K562 (cell line): ENCODE data around the gene FAM120B. TPM values are rescaled to one million over a fixed set of nuclear protein-coding genes. Genes with fewer than 3 reads are reported as not detected.

Experiments
- ATAC-seq: fragments of 200-7000 bp; cut with Tn5 transposase; 3 replicates; pipeline ENCODE4 v1.9.1; 2020; ENCODE audit warnings: moderate library complexity
- BruUV-seq: library from RNA; stranded (reverse); fragments of 400-500 nt; replicated peaks from 2 replicates; lab custom pipeline; 2021; lab: Mats Ljungman, UMichigan
- CTCF ChIA-PET: fragments of 300-600 bp; formaldehyde crosslinking; extraction: SDS; loops from one replicate; lab custom pipeline; 2021; ENCODE audit warnings: low intra/inter-chr PET ratio; lab: Yijun Ruan, JAX
- POLR2A ChIA-PET: fragments of 300-600, 350-650 bp; sonication (Branson Sonifier 250); formaldehyde crosslinking; extraction: SDS; loops from one replicate; lab custom pipeline; 2021; ENCODE audit warnings: antibody characterized with exemption, inconsistent platforms; lab: Yijun Ruan, JAX
- DNase-seq, 4 experiments: peaks; one replicate each; pipeline versions ENCODE4 v3.0.0 to v3.0.0-alpha.2; 2011 to 2018; ENCODE audit warnings: low spot score in 3 of 4, mixed read lengths in 3 of 4; ENCODE audit errors: extremely low read depth in 1 of 4
- FAIRE-seq: peaks from 2 replicates; lab custom pipeline; 2011; peaks lifted over from hg19 to GRCh38; lab: Jason Lieb, UNC
- H2AFZ ChIP-seq: 2 replicates; pipeline ENCODE4 v1.6.0; 2011; ENCODE audit warnings: low read depth, low read length, control low read depth, inconsistent platforms
- H3K27ac ChIP-seq: fragments of 200-600 bp; 3 replicates; pipeline ENCODE4 v1.8.0; 2011; ENCODE audit warnings: low read depth, mild to moderate bottlenecking, control low read depth, inconsistent platforms, low read length, moderate library complexity, mixed read lengths; ENCODE audit errors: extremely low read depth
- H3K27me3 ChIP-seq, 2 experiments: fragments of 300-600 bp in 1 of 2; 2 replicates in 1 of 2; 3 replicates in 1 of 2; pipeline versions ENCODE4 v1.6.0 to v1.8.0; 2011; ENCODE audit warnings: inconsistent platforms in 2 of 2, low read length in 2 of 2, mild to moderate bottlenecking in 1 of 2, mixed read lengths in 1 of 2, moderate library complexity in 1 of 2; ENCODE audit not compliant: control insufficient read depth in 2 of 2, insufficient read depth in 2 of 2
- H3K36me3 ChIP-seq: fragments of 300-600 bp; 3 replicates; pipeline ENCODE4 v1.8.0; 2011; ENCODE audit warnings: mild to moderate bottlenecking, low read length, inconsistent platforms; ENCODE audit not compliant: control insufficient read depth, insufficient read depth
- H3K4me1 ChIP-seq, 2 experiments: fragments of 200-600 bp in 1 of 2; replicated peaks in 1 of 2; 2 replicates in 1 of 2; 3 replicates in 1 of 2; pipeline versions ENCODE4 v1.5.1 to v1.8.0; 2011; ENCODE audit warnings: inconsistent platforms in 2 of 2, low read length in 2 of 2, mild to moderate bottlenecking in 1 of 2, mixed read lengths in 1 of 2, moderate library complexity in 1 of 2; ENCODE audit not compliant: control insufficient read depth in 2 of 2, insufficient read depth in 2 of 2
- H3K4me2 ChIP-seq: 2 replicates; pipeline ENCODE4 v1.6.1; 2011; ENCODE audit warnings: low read length, control low read depth, inconsistent platforms, mixed read lengths; ENCODE audit not compliant: insufficient read depth
- H3K4me3 ChIP-seq: fragments of 200-600 bp; sonication (generic), shearing (Covaris generic); 2 replicates; pipeline ENCODE4 v1.5.1; 2016; ENCODE audit warnings: control low read depth, inconsistent platforms
- H3K79me2 ChIP-seq: fragments of 200-600 bp; 3 replicates; pipeline ENCODE4 v1.8.0; 2011; ENCODE audit warnings: low read length, inconsistent platforms; ENCODE audit not compliant: control insufficient read depth, insufficient read depth
- H3K9ac ChIP-seq, 2 experiments: 2 replicates each; pipeline versions ENCODE4 v1.6.0 to v1.6.1; 2011; ENCODE audit warnings: low read depth in 2 of 2, low read length in 2 of 2, control low read depth in 1 of 2, inconsistent platforms in 1 of 2, mild to moderate bottlenecking in 1 of 2, mixed read lengths in 1 of 2; ENCODE audit not compliant: insufficient read depth in 1 of 2
- H3K9me1 ChIP-seq: one replicate; pipeline ENCODE4 v1.6.0; 2011; ENCODE audit warnings: inconsistent platforms, mild to moderate bottlenecking, low read length, moderate library complexity; ENCODE audit not compliant: control insufficient read depth, insufficient read depth
- H3K9me3 ChIP-seq: replicated peaks from 2 replicates; pipeline ENCODE4 v1.5.1; 2011; ENCODE audit warnings: low read depth, low read length, inconsistent platforms; ENCODE audit not compliant: control insufficient read depth, insufficient read depth
- H4K20me1 ChIP-seq: replicated peaks from 2 replicates; pipeline ENCODE4 v1.6.1; 2011; ENCODE audit warnings: low read length, inconsistent platforms, mixed read lengths; ENCODE audit not compliant: control insufficient read depth, insufficient read depth
- ATF7 ChIP-seq: fragments of 450-650 bp; IDR thresholded peaks from 2 replicates; pipeline ENCODE4 v1.7.1; 2014; ENCODE audit warnings: mild to moderate bottlenecking, moderate library complexity
- CHCHD3 ChIP-seq: fragments of 250-450 bp; sonication (Bioruptor Pico); IDR thresholded peaks from 2 replicates; pipeline ENCODE4 v2.1.2; 2022; ENCODE audit warnings: mild to moderate bottlenecking
- HNRNPL ChIP-seq: fragments of 200-400 bp; formaldehyde crosslinking; IDR thresholded peaks from 2 replicates; pipeline ENCODE4 v1.6.1; 2017; ENCODE audit warnings: low read depth, mild to moderate bottlenecking, low read length
- KLF10 ChIP-seq: fragments of 250-450 bp; sonication (Bioruptor Pico); IDR thresholded peaks from 2 replicates; pipeline ENCODE4 v1.6.1; 2021; ENCODE audit warnings: matching md5 sums
- LCOR ChIP-seq: sonication (generic); formaldehyde crosslinking; IDR thresholded peaks from 2 replicates; pipeline ENCODE4 v1.8.0; 2022; ENCODE audit warnings: mild to moderate bottlenecking, missing genetic modification reagents
- MYBL2 ChIP-seq, 2 experiments: fragments of 450-650 bp in 1 of 2; sonication (generic) in 1 of 2; formaldehyde crosslinking in 1 of 2; IDR thresholded peaks; 2 replicates each; pipeline versions ENCODE4 v1.6.1 to v1.8.1; 2017 to 2022; ENCODE audit warnings: borderline replicate concordance in 1 of 2, inconsistent platforms in 1 of 2, low read depth in 1 of 2, mild to moderate bottlenecking in 1 of 2, missing genetic modification reagents in 1 of 2, moderate library complexity in 1 of 2
- MYC ChIP-seq, 2 experiments: fragments of 250-450 bp in 1 of 2; sonication (Bioruptor Pico) in 1 of 2; IDR thresholded peaks; 2 replicates each; pipeline versions ENCODE4 v1.5.1 to v1.6.1; 2012 to 2021; ENCODE audit warnings: low read depth in 2 of 2, borderline replicate concordance in 1 of 2, improper control_type of control experiment in 1 of 2, low read length in 1 of 2, mild to moderate bottlenecking in 1 of 2, moderate library complexity in 1 of 2
- PML ChIP-seq: IDR thresholded peaks from 2 replicates; pipeline ENCODE4 v1.6.1; 2012; ENCODE audit warnings: low read length, inconsistent platforms
- TCF7L2 ChIP-seq: fragments of 150-350 bp; IDR thresholded peaks from 2 replicates; pipeline ENCODE4 v1.6.1; 2016; ENCODE audit warnings: low read depth, mild to moderate bottlenecking, low read length, moderate library complexity
- U2AF2 ChIP-seq: fragments of 200-400 bp; formaldehyde crosslinking; optimal IDR thresholded peaks from 2 replicates; pipeline ENCODE3; 2017; ENCODE audit warnings: low read depth, mild to moderate bottlenecking, low read length
- ZNF124 ChIP-seq: sonication (generic); formaldehyde crosslinking; IDR thresholded peaks from 2 replicates; pipeline ENCODE4 v1.8.1; 2022; ENCODE audit warnings: missing genetic modification reagents
- ZNF133 ChIP-seq: fragments of 250-450 bp; sonication (Bioruptor Pico); IDR thresholded peaks from 2 replicates; pipeline ENCODE4 v1.4.0; 2020; ENCODE audit warnings: mild to moderate bottlenecking
- ZNF431 ChIP-seq: sonication (generic); formaldehyde crosslinking; IDR thresholded peaks from 2 replicates; pipeline ENCODE4 v1.8.0; 2022; ENCODE audit warnings: mild to moderate bottlenecking, missing genetic modification reagents
- WGBS: fragments of 100-300 bp; shearing (Covaris generic); methylation state at CpG from one replicate; pipeline ENCODE4 v1.1.6; 2016; ENCODE audit warnings: low coverage, mixed read lengths; ENCODE audit not compliant: insufficient coverage; ENCODE audit errors: missing lambda C conversion rate; 5-methylcytosine and 5-hydroxymethylcytosine counted together
- in situ Hi-C: fragments of 300-500 bp; cut with MboI; formaldehyde crosslinking; loops from 4 replicates; pipeline ENCODE4 v1.15.0; 2018; ENCODE audit warnings: inconsistent platforms, mixed read lengths
- intact Hi-C: fragments of 100-400 bp; cut with micrococcal nuclease; formaldehyde crosslinking; loops from 2 replicates; pipeline ENCODE4 v1.14.2; 2022
- polyA plus RNA-seq, 8 experiments: library from polyadenylated mRNA; depleted of rRNA in 4 of 8; stranded (reverse) in 5 of 8; unstranded in 3 of 8; fragments of >200 nt; fragmentation: Nextera tagmentation in 2 of 8; fragmentation: Illumina TruSeq in 1 of 8; extraction: Ambion mirVana in 2 of 8; extraction: Trizol in 1 of 8; gene quantifications; 2 replicates each; pipeline versions ENCODE4 v1.2.1 to v1.2.3, GENCODE V29; 2011 to 2014; ENCODE audit warnings: inconsistent platforms in 1 of 8, missing spikeins in 1 of 8
- total RNA-seq, 7 experiments: library from RNA; depleted of rRNA in 6 of 7; stranded (reverse); fragments of >200 nt in 6 of 7; fragmentation: Illumina TruSeq in 2 of 7; extraction: Trizol in 2 of 7; gene quantifications; 2 replicates each; pipeline versions ENCODE4 v1.2.1 to v1.2.3, GENCODE V29; 2011 to 2021; ENCODE audit warnings: low replicate concordance in 1 of 7
- TF ChIP-seq, protein P1 (sequence below): fragments of 450-650 bp; conservative IDR thresholded peaks from 2 replicates; pipeline ENCODE4 v1.6.1; 2016; ENCODE audit warnings: missing genetic modification characterization, low read depth, mild to moderate bottlenecking, control low read depth, missing compliant biosample characterization
- TF ChIP-seq, protein P2 (sequence below): IDR thresholded peaks from 2 replicates; pipeline ENCODE4 v1.6.1; 2014; ENCODE audit warnings: antibody characterized with exemption
- TF ChIP-seq, protein P3 (sequence below): fragments of 250-450 bp; sonication (Bioruptor Pico); IDR thresholded peaks from 2 replicates; pipeline ENCODE4 v1.8.0; 2022; ENCODE audit warnings: moderate library complexity, mild to moderate bottlenecking, inconsistent platforms

The FAM120B gene
- total and polyA plus RNA-seq, 9 of the 15 experiments (the other 6 are each of a cell fraction or from before 2014, with no cell fraction given) = 3.5 to 22.6 (median 14.7) TPM

DNA sequence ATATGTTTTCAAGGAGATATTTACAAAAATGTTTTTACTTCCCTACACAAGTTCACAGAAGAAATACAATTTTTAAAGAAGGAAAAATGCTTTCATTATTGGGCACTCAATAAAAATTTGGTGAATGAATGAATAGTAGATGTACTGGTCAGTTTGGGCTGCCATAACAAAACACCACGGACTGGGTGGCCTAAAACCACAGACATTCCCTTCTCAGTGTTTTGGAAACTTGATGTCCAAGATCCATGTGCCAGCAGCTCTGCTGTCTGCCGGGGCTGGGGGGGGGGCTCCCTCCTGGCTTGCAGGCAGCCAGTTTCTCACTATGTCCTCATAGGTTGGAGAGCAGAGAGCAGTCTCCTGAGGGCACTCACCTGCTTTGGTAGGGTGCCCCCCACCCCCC lies 62.0 kb downstream of the FAM120B start (continued):
- no peak for TF ChIP-seq ZNF431 (CRISPR knock-in tag)
- TF ChIP-seq MYBL2 (IDR thresholded peaks at IDR 0.05; ENCODE audit: low read depth) = no peak
- no peak for TF ChIP-seq MYBL2 (CRISPR knock-in tag; IDR thresholded peaks at IDR 0.05; ENCODE audit: borderline replicate concordance)
- TF ChIP-seq ZNF124 (CRISPR knock-in tag) = no peak
- TF ChIP-seq LCOR (CRISPR knock-in tag) = no peak
- TF ChIP-seq KLF10 = no peak
- no peak for TF ChIP-seq MYC (IDR thresholded peaks at IDR 0.05; ENCODE audit: low read depth, low read length)
- no peak for TF ChIP-seq MYC (CRISPR knock-in tag; IDR thresholded peaks at IDR 0.05; ENCODE audit: borderline replicate concordance, low read depth)
- no peak for TF ChIP-seq TCF7L2
- TF ChIP-seq, all 486 proteins: peak for 0

DNA sequence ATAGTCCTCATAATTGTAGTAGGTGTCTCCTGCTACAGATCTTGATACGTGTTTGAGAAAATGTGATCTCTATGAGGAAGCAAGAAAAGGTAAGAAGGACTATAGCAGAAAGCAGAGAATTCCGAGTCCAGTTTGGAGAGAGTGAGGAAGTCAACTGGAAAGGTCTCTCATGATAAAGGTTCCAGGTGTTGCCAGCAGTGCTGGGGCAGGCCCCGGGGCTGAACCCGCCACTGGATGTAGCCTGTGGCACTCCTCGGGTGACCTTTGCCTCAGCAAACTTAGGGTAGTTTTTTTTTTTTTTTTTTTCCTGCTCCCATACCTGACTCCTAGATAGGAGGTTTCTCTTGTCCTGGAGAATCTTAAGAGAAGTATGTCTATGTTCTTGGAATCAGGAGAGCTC lies 62.8 kb downstream of the FAM120B start:
- H3K9ac ChIP-seq = no peak overlapping the region
- H3K27ac ChIP-seq = no peak overlapping the region
- CTCF ChIA-PET = no interaction called here
- no peaks in the 10 kb centered on the region for H3K9me1 ChIP-seq
- no peak overlapping the region for H2AFZ ChIP-seq
- in situ Hi-C loops = no loop called here
- TF ChIP-seq CHCHD3 (no peak), HNRNPL (no peak), U2AF2 (no peak), PML (no peak), ZNF133 (CRISPR knock-in tag) (no peak), ATF7 (no peak)
- TF ChIP-seq, protein P1, sequence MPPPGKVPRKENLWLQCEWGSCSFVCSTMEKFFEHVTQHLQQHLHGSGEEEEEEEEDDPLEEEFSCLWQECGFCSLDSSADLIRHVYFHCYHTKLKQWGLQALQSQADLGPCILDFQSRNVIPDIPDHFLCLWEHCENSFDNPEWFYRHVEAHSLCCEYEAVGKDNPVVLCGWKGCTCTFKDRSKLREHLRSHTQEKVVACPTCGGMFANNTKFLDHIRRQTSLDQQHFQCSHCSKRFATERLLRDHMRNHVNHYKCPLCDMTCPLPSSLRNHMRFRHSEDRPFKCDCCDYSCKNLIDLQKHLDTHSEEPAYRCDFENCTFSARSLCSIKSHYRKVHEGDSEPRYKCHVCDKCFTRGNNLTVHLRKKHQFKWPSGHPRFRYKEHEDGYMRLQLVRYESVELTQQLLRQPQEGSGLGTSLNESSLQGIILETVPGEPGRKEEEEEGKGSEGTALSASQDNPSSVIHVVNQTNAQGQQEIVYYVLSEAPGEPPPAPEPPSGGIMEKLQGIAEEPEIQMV (tag) = no peak
- TF ChIP-seq, protein P2, sequence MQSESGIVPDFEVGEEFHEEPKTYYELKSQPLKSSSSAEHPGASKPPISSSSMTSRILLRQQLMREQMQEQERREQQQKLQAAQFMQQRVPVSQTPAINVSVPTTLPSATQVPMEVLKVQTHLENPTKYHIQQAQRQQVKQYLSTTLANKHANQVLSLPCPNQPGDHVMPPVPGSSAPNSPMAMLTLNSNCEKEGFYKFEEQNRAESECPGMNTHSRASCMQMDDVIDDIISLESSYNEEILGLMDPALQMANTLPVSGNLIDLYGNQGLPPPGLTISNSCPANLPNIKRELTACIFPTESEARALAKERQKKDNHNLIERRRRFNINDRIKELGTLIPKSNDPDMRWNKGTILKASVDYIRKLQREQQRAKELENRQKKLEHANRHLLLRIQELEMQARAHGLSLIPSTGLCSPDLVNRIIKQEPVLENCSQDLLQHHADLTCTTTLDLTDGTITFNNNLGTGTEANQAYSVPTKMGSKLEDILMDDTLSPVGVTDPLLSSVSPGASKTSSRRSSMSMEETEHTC = no peak
- TF ChIP-seq, protein P3, sequence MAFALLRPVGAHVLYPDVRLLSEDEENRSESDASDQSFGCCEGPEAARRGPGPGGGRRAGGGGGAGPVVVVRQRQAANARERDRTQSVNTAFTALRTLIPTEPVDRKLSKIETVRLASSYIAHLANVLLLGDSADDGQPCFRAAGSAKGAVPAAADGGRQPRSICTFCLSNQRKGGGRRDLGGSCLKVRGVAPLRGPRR (CRISPR knock-in tag) = no peak
- no peaks in the 10 kb centered on the region; the same call in 2 of the 3 replicates for H3K36me3 ChIP-seq
- no peak overlapping the region for H3K4me2 ChIP-seq
- BruUV-seq = no TSS peak
- H3K79me2 ChIP-seq = no peaks in the 10 kb centered on the region
- no peak for ATAC-seq
- WGBS = 84% methylated on average over 5 of the region's 5 CpGs
- DNase-seq = no peak
- no peaks in the 10 kb centered on the region for H3K9me3 ChIP-seq
- intact Hi-C loops = no loop called here
- H3K4me3 ChIP-seq = no peak overlapping the region
- FAIRE-seq = peak; percentile 44
- no peaks in the 10 kb centered on the region for H4K20me1 ChIP-seq
- POLR2A ChIA-PET = no interaction called here
- no peaks in the 10 kb centered on the region for H3K27me3 ChIP-seq
- H3K4me1 ChIP-seq = peaks cover 0 to 3% of the 10 kb centered on the region in 2 experiments; a peak in 2 of 5 replicates
